ENCODE results near the gene NT5C2. TPM values are rescaled to one million over a fixed set of nuclear protein-coding genes. Genes with fewer than 3 reads are reported as not detected.

Gene NT5C2
- total RNA-seq, 1 experiment from 2014 or later = 76.1 TPM

- H3K9me3 Mint-ChIP-seq = peaks cover 4% of the 10 kb centered on the region
- CTCF ChIA-PET = no interaction called here
- POLR2A ChIA-PET = no interaction called here
- no peak for DNase-seq (ENCODE audit: low spot score)
- peaks cover 46% of the 10 kb centered on the region for H3K4me1 Mint-ChIP-seq
- no peak overlapping the region for H3K4me3 Mint-ChIP-seq
- H3K36me3 Mint-ChIP-seq = no peaks in the 10 kb centered on the region
- no peak overlapping the region for H3K27ac Mint-ChIP-seq
- no peak for TF ChIP-seq ATF2 (CRISPR knock-in tag; IDR thresholded peaks at IDR 0.05; ENCODE audit: borderline replicate concordance, low read depth)
- no peak for TF ChIP-seq E2F4 (CRISPR knock-in tag; IDR thresholded peaks at IDR 0.05; ENCODE audit: borderline replicate concordance, low read depth)
- TF ChIP-seq ATF1 (CRISPR knock-in tag; IDR thresholded peaks at IDR 0.05) = no peak
- no peak for TF ChIP-seq NFYB (CRISPR knock-in tag; conservative IDR thresholded peaks at IDR 0.05; ENCODE audit: low read depth)
- no peak for TF ChIP-seq ZNF138 (CRISPR knock-in tag; conservative IDR thresholded peaks at IDR 0.05)
- TF ChIP-seq ATF3 (CRISPR knock-in tag; conservative IDR thresholded peaks at IDR 0.05) = no peak
- TF ChIP-seq ZNF219 (CRISPR knock-in tag; IDR thresholded peaks at IDR 0.05; ENCODE audit: borderline replicate concordance) = no peak
- no peak for TF ChIP-seq KAT7 (CRISPR knock-in tag; IDR thresholded peaks at IDR 0.05; ENCODE audit: borderline replicate concordance)
- no peak for ATAC-seq
- peaks cover 4% of the 10 kb centered on the region for H3K27me3 Mint-ChIP-seq (ENCODE audit: low read depth)
These were observed 6.4 kb upstream of the NT5C2 start for GRCh38 chr10:103199488-103199887.

GRCh38 chr10:103198648-103199047 lies 5.6 kb upstream of the NT5C2 start:
- TF ChIP-seq MYBL2 (CRISPR knock-in tag; IDR thresholded peaks at IDR 0.05) = no peak
- TF ChIP-seq SOX15 (CRISPR knock-in tag; IDR thresholded peaks at IDR 0.05) = no peak
- no peak for TF ChIP-seq ZBTB43 (CRISPR knock-in tag; IDR thresholded peaks at IDR 0.05)
- TF ChIP-seq ZNF121 (CRISPR knock-in tag; IDR thresholded peaks at IDR 0.05) = no peak
- no peak for TF ChIP-seq NR3C1 (CRISPR knock-in tag; conservative IDR thresholded peaks at IDR 0.05; ENCODE audit: low read depth)
- no peak for TF ChIP-seq MAX (CRISPR knock-in tag; IDR thresholded peaks at IDR 0.05)
- TF ChIP-seq OVOL2 (CRISPR knock-in tag; IDR thresholded peaks at IDR 0.05; ENCODE audit: borderline replicate concordance) = no peak
- no peak for TF ChIP-seq ETV6 (CRISPR knock-in tag; IDR thresholded peaks at IDR 0.05)
- TF ChIP-seq ZNF263 (CRISPR knock-in tag; IDR thresholded peaks at IDR 0.05; ENCODE audit: low read depth) = no peak
- no peak for TF ChIP-seq CDX4 (CRISPR knock-in tag; IDR thresholded peaks at IDR 0.05; ENCODE audit: borderline replicate concordance)
- no peak for TF ChIP-seq GTF2I (CRISPR knock-in tag; conservative IDR thresholded peaks at IDR 0.05)
- TF ChIP-seq ZBTB21 (CRISPR knock-in tag; IDR thresholded peaks at IDR 0.05; ENCODE audit: borderline replicate concordance) = no peak
- peaks cover 47% of the 10 kb centered on the region for H3K4me1 Mint-ChIP-seq
- peaks cover 4% of the 10 kb centered on the region for H3K9me3 Mint-ChIP-seq
- DNase-seq (ENCODE audit: low spot score) (no peak), ATAC-seq (no peak)
- H3K4me3 Mint-ChIP-seq = no peak overlapping the region
- no peak overlapping the region for H3K27ac Mint-ChIP-seq
- ChIA-PET POLR2A (no interaction called here), CTCF (no interaction called here)
- no peaks in the 10 kb centered on the region for H3K36me3 Mint-ChIP-seq
- peaks cover 12% of the 10 kb centered on the region for H3K27me3 Mint-ChIP-seq (ENCODE audit: low read depth)
